ENCODE data around the gene ZNF644. TPM values are rescaled to one million over a fixed set of nuclear protein-coding genes. Genes with fewer than 3 reads are reported as not detected.
"Not testable (repeated sequence)": the region's sequence is repeated elsewhere in the genome, so short reads cannot be mapped to it uniquely, and the experiment has no call there.

The ZNF644 gene
- polyA plus RNA-seq, 3 donors, result 59.4 to 71.7 (median 64.0) TPM

DNA sequence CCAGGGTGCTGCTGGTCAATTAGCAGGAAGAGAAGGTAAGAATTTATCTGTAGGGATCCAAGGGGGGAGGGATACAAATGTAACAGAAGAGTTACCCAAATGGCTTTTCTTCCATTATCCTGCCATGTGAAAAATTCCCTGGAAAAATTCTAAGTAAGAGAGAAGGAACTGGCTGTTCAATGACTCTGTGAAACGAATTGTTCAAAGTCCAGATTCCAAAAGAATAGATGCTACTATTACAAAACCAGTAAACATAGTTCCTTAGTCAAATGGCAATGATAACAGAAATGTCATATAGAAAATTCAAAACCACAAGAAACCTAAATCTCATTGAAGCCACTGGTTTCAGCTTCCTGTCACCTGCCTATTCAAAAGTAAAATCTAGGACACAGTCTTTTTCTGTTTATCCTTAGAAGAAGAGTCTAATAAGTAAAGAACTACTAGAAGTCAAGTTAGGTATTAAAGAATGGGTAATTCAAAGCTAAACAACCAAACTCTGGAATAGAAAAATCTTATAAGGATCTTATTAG lies 102.6 kb downstream of the ZNF644 start:
- DNase-seq (ENCODE audit: extremely low read depth in 1 of 11, low read depth in 9 of 11, low spot score in 4 of 11), result no peak

DNA sequence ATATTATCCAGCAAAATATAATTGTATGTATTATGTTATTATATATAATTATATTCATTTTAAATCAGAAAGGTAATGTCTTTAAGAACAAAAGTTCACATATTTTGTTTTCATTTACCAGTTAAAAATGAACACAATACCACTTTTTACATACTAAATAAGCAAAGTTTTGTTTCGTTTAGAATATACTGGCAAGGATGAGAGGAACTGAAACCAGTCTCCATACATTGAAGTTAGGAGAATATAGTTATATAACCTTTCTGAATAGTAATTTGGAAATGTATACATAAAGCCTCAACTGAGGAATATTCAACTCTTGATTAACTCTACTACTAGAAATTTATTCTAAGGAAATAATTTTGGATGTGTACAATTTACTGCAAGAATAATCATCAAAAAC lies 110.5 kb downstream of the ZNF644 start:
- DNase-seq (ENCODE audit: extremely low read depth in 1 of 11, low read depth in 9 of 11, low spot score in 4 of 11), result no peak

DNA sequence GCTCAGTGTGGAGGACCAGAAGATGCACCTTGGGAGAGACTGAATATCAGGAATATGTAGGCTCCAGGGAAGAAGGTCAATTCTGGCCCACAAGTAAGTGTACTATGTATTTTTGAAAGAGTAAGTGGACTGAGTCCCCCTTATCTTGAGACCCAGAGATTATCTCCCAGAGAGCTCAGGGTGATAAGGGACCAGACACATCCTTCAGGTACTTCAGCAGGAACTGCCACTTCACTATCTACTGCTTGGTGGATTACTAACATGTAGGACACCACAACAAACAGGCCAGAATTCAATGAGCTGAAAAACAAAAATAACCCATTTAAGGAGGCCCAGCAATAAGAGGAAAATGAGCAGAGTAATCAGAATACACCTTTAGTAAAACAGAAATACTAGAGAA lies 119.2 kb downstream of the ZNF644 start:
- DNase-seq (ENCODE audit: extremely low read depth in 1 of 11, low read depth in 9 of 11, low spot score in 4 of 11), result no peak

DNA sequence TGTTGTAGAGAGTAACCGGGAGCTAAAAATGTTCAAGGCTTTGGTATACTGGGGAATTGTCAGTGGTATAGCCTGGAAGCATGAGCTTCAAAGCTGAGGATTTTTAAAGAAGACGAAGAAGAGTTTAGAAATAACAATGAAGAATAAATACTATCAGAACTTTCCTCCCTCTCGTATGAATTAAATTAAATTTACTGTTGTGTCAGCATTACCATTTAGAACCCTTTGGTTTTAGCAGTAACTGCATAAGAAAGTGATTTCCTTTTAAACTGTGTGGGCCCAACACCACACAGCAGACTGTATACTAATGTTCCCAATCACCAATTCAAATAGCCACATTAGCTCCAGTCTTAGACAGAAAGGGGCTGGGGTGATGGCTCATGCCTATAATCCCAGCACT lies 122.6 kb downstream of the ZNF644 start:
- no peak for DNase-seq (ENCODE audit: extremely low read depth in 1 of 11, low read depth in 9 of 11, low spot score in 4 of 11)

DNA sequence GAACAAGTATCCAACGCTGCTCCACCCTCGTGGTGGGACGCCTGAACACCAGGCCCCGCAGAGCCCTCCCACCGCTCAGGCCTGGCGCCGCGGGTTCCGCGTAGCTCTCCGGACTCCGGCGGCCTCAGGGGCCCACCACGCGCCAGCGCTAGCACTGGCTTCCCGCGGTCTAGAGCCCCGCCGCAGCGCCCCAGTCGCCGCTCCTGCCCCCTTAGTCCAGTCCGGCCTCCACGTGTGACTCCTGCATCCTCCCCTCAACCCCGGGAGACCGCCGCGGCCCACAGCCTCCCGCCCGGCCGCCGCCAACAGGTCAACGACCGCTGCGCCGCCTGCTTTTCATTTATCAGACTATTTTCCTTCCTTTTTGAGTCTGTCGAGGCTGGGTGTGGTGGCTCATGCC lies 128.2 kb downstream of the ZNF644 start:
- not testable (repeated sequence) for DNase-seq (ENCODE audit: extremely low read depth in 1 of 11, low read depth in 9 of 11, low spot score in 4 of 11)

DNA sequence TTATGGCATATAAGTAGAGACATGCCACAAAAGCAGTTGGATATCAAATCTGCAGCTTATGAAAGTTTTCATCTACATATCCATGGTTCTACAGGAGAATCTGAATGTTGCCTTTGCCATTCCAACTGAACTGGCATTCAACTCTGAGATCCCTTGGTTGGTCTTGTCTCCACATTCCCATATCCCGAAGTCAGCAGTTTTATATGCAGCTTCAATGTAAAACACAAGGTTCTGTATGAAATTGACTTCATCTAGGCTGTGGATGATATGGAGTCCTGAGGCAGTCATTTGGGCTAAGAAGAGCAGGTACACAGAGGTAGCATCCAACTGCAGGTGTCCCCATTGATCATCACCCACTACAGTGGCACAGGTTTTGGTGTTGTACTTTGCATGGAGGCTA lies 129.0 kb downstream of the ZNF644 start:
- not testable (repeated sequence) for DNase-seq (ENCODE audit: extremely low read depth in 1 of 11, low read depth in 9 of 11, low spot score in 4 of 11)

DNA sequence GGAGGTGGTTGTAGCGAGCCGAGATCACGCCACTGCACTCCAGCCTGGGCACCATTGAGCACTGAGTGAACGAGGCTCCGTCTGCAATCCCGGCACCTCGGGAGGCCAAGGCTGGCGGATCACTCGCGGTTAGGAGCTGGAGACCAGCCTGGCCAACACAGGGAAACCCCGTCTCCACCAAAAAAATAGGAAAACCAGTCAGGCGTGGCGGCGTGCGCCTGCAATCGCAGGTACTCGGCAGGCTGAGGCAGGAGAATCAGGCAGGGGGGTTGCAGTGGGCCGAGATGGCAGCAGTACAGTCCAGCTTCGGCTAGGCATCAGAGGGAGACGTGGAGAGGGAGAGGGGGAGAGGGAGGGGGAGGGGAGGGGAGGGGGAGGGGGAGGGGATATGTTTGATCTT lies 129.6 kb downstream of the ZNF644 start:
- not testable (repeated sequence) for DNase-seq (ENCODE audit: extremely low read depth in 1 of 11, low read depth in 9 of 11, low spot score in 4 of 11)

DNA sequence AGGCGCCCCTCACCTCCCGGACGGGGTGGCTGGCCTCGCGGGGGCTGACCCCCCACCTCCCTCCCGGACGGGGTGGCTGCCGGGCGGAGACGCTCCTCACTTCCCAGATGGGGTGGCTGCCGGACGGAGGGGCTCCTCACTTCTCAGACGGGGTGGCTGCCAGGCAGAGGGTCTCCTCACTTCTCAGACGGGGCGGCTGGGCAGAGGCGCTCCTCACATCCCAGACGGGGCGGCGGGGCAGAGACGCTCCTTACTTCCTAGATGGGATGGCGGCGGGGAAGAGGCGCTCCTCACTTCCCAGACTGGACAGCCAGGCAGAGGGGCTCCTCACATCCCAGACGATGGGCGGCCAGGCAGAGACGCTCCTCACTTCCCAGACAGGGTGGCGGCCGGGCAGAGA lies 130.1 kb downstream of the ZNF644 start:
- DNase-seq (ENCODE audit: extremely low read depth in 1 of 11, low read depth in 9 of 11, low spot score in 4 of 11), result not testable (repeated sequence)

DNA sequence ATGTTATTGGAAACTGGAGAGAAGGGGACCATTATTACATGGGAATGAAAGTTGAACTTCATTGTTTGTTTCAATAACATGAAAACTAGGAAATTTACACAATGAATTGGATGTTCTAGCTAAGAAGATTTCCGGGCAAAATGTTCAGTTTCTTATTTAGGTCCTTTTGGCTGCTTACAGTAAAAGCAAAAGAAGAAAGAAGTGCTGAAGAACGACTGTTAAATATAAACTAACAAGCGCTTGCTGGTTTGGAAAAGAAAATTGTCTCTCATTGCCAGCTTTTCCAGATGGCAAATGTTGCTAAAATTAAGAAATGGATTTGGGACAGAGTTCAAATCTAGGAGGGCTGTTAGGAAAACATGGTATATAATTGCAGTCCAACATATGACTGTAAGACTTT lies 139.6 kb downstream of the ZNF644 start:
- no peak for DNase-seq (ENCODE audit: extremely low read depth in 1 of 11, low read depth in 9 of 11, low spot score in 4 of 11)

DNA sequence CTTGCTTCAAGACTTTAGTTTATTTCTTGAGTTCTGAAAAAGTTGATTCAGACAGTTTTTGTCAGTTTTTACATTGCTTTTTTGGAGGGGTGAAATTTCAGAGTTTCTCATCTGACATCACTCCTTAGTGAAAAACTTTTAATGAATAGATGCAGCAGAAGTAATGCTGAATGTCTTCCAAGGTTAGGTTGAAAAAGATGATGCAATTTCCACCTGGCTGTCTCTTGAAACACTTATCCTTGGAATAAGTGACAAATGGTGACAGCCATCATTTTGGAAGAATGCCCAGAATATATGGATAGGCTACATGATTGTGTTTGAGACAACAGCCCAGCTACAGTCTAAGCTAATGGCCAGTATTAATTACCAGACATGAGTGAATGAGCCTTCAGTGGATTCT lies 140.8 kb downstream of the ZNF644 start:
- no peak for DNase-seq (ENCODE audit: extremely low read depth in 1 of 11, low read depth in 9 of 11, low spot score in 4 of 11)

DNA sequence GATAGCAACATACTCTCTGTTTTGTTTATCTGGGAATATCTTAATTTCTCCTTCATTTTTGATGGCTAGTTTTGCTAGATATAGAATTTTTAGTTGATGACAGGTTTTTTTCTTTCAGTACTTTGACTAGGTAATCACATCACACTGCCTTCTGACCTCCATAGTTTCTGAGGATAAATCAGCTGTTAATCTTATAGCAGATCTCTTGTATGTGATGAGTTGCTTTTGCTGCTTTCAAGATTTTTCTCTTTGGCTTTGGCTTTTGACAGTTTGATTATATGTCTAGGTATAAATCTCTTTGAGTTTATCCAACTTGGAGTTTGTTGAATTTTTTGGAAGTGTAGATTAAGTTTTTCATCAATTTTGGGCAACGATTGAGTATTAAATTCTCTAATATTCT lies 142.6 kb downstream of the ZNF644 start:
- no peak for DNase-seq (ENCODE audit: extremely low read depth in 1 of 11, low read depth in 9 of 11, low spot score in 4 of 11)

DNA sequence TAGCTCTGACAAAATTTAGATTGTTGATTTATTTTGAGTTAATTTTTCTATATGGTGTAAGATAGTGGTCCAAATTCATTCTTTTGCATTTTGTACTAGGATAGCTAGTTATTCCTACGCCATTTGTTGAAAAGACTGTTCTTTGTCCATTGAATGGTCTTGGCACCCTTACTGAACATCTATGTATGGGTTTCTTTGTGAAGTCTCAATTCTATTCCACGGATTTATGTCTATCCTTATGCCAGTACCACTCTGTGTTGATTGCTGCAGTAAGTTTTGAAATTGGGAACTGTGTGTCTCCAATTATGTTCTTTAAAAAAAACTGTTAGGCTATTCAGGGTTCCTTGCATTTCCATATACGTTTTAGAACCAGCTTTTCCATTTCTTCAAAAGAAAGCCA lies 145.7 kb downstream of the ZNF644 start:
- DNase-seq (ENCODE audit: extremely low read depth in 1 of 11, low read depth in 9 of 11, low spot score in 4 of 11), result no peak
